Neuronal stem cell (in vitro differentiated cells): ENCODE data around the gene KIF1A.

Experiments used
- DNase-seq: peaks from one replicate; pipeline ENCODE4 v3.0.0-alpha.2; 2013; ENCODE audit warnings: low spot score
- H2AFZ ChIP-seq: one replicate; pipeline ENCODE4 v1.6.1; 2013; ENCODE audit warnings: mild to moderate bottlenecking, low read length, inconsistent platforms
- H2AK5ac ChIP-seq: 2 replicates; pipeline ENCODE4 v1.6.1; 2013; ENCODE audit warnings: low read depth, mild to moderate bottlenecking, inconsistent platforms, low read length, moderate library complexity, mixed read lengths
- H2BK120ac ChIP-seq: 2 replicates; pipeline ENCODE4 v1.6.1; 2013; ENCODE audit warnings: low read depth, mild to moderate bottlenecking, inconsistent platforms, low read length, moderate library complexity, mixed read lengths
- H2BK12ac ChIP-seq: one replicate; pipeline ENCODE4 v1.6.1; 2013; ENCODE audit warnings: low read length, inconsistent platforms
- H2BK15ac ChIP-seq: 2 replicates; pipeline ENCODE4 v1.6.1; 2013; ENCODE audit warnings: mild to moderate bottlenecking, low read length, inconsistent platforms, mixed read lengths
- H2BK5ac ChIP-seq: one replicate; pipeline ENCODE4 v1.6.1; 2013; ENCODE audit warnings: inconsistent platforms, mild to moderate bottlenecking, low read length, moderate library complexity
- H3K14ac ChIP-seq: one replicate; pipeline ENCODE4 v1.6.1; 2013; ENCODE audit warnings: low read length, inconsistent platforms
- H3K18ac ChIP-seq: 2 replicates; pipeline ENCODE4 v1.6.1; 2013; ENCODE audit warnings: low read length, inconsistent platforms
- H3K23ac ChIP-seq: 2 replicates; pipeline ENCODE4 v1.6.1; 2013; ENCODE audit warnings: low read depth, mild to moderate bottlenecking, mixed read lengths, low read length, inconsistent platforms; ENCODE audit not compliant: poor library complexity
- H3K27ac ChIP-seq: replicated peaks from 3 replicates; pipeline ENCODE4 v1.5.1; 2013; ENCODE audit warnings: low read length, inconsistent platforms
- H3K27me3 ChIP-seq, 3 experiments: 2 replicates each; pipeline ENCODE4 v1.6.1; 2013; ENCODE audit warnings: low read length in 3 of 3, mild to moderate bottlenecking in 2 of 3, inconsistent platforms in 1 of 3, low read depth in 1 of 3, mixed read lengths in 1 of 3, moderate library complexity in 1 of 3; ENCODE audit not compliant: control insufficient read depth in 3 of 3, insufficient read depth in 3 of 3
- H3K36me3 ChIP-seq, 2 donors: replicated peaks in 1 of 2; 2 replicates each; pipeline ENCODE4 v1.6.1; 2013; ENCODE audit warnings: low read length in 2 of 2; ENCODE audit not compliant: control insufficient read depth in 2 of 2, insufficient read depth in 2 of 2
- H3K4ac ChIP-seq: 2 replicates; pipeline ENCODE4 v1.6.1; 2013; ENCODE audit warnings: inconsistent platforms, mild to moderate bottlenecking, low read length, moderate library complexity
- H3K4me1 ChIP-seq, 2 donors: 1 replicate in 1 of 2; 2 replicates in 1 of 2; pipeline ENCODE4 v1.6.1; 2013; ENCODE audit warnings: low read length in 2 of 2, low read depth in 1 of 2; ENCODE audit not compliant: control insufficient read depth in 2 of 2, insufficient read depth in 1 of 2
- H3K4me2 ChIP-seq: one replicate; pipeline ENCODE4 v1.6.1; 2013; ENCODE audit warnings: mild to moderate bottlenecking, low read length, inconsistent platforms; ENCODE audit not compliant: insufficient read depth, poor library complexity, severe bottlenecking
- H3K4me3 ChIP-seq, 2 donors: 2 replicates each; pipeline ENCODE4 v1.5.1; 2013; ENCODE audit warnings: low read length in 2 of 2, mild to moderate bottlenecking in 2 of 2, inconsistent platforms in 1 of 2, moderate library complexity in 1 of 2
- H3K79me1 ChIP-seq: one replicate; pipeline ENCODE4 v1.6.1; 2013; ENCODE audit warnings: low read depth, mild to moderate bottlenecking, inconsistent platforms, low read length, moderate library complexity
- H3K9ac ChIP-seq: one replicate; pipeline ENCODE4 v1.6.1; 2013; ENCODE audit warnings: mild to moderate bottlenecking, low read depth, low read length, inconsistent platforms; ENCODE audit not compliant: poor library complexity
- H3K9me3 ChIP-seq, 2 donors: replicated peaks in 1 of 2; 2 replicates each; pipeline versions ENCODE3 to v1.6.1; 2013; ENCODE audit warnings: low read length in 2 of 2, mild to moderate bottlenecking in 2 of 2, inconsistent platforms in 1 of 2, low read depth in 1 of 2, mixed read lengths in 1 of 2, moderate library complexity in 1 of 2; ENCODE audit not compliant: control insufficient read depth in 2 of 2, insufficient read depth in 1 of 2
- H4K8ac ChIP-seq: one replicate; pipeline ENCODE4 v1.6.1; 2013; ENCODE audit warnings: low read depth, mild to moderate bottlenecking, inconsistent platforms, low read length, moderate library complexity
- H4K91ac ChIP-seq: one replicate; pipeline ENCODE4 v1.6.1; 2013; ENCODE audit warnings: low read length, low read depth, mild to moderate bottlenecking, inconsistent platforms; ENCODE audit not compliant: poor library complexity
- WGBS, 2 donors: extraction: QIAGEN DNeasy Blood & Tissue Kit; methylation state at CpG; one replicate each; pipeline ENCODE4 v1.1.7; 2013; ENCODE audit warnings: missing lambda C conversion rate in 2 of 2, mixed read lengths in 1 of 2; ENCODE audit not compliant: insufficient read length in 2 of 2, insufficient replicate concordance in 1 of 2; ENCODE audit errors: extremely low coverage in 2 of 2; 5-methylcytosine and 5-hydroxymethylcytosine counted together

Gene KIF1A

GRCh38 chr2:240836781-240837467 is 16.9 kb upstream of the KIF1A start:
- Histone ChIP-seq H2BK12ac (no peak overlapping the region), H2AK5ac (no peak overlapping the region), H3K79me1 (peaks cover 2% of the 10 kb centered on the region), H3K18ac (no peak overlapping the region), H2BK120ac (no peak overlapping the region), H3K4me1 (peaks cover 4 to 11% of the 10 kb centered on the region in 2 donors), H3K14ac (no peak overlapping the region), H3K9ac (no peak overlapping the region), H3K27ac (no peak overlapping the region), H3K4ac (no peak overlapping the region), H3K36me3 (no peaks in the 10 kb centered on the region), H3K4me2 (no peak overlapping the region), H3K4me3 (no peak overlapping the region), H3K23ac (no peak overlapping the region), H2BK15ac (no peak overlapping the region), H2AFZ (no peak overlapping the region), H3K9me3 (no peaks in the 10 kb centered on the region), H2BK5ac (no peak overlapping the region), H3K27me3 (peaks cover 0 to 26% (median 0%) of the 10 kb centered on the region in 3 experiments), H4K91ac (no peak overlapping the region), H4K8ac (no peak overlapping the region)
- no CpG with 5 or more reads among the region's 17 CpGs for WGBS, 2 donors
- no peak for DNase-seq

GRCh38 chr2:240835528-240835927 is 15.5 kb upstream of the KIF1A start:
- Histone ChIP-seq H3K9me3 (no peaks in the 10 kb centered on the region), H3K23ac (no peak overlapping the region), H3K14ac (no peak overlapping the region), H3K79me1 (peaks cover 2% of the 10 kb centered on the region), H3K27me3 (peaks cover 0 to 34% (median 7%) of the 10 kb centered on the region in 3 experiments), H3K18ac (no peak overlapping the region), H2BK12ac (no peak overlapping the region), H4K91ac (peak overlapping the region; percentile 42), H3K4me1 (peaks cover 8 to 15% of the 10 kb centered on the region in 2 donors), H3K4ac (no peak overlapping the region), H3K9ac (no peak overlapping the region), H2AK5ac (no peak overlapping the region), H3K27ac (no peak overlapping the region), H3K4me2 (no peak overlapping the region), H3K4me3 (no peak overlapping the region), H2BK120ac (no peak overlapping the region), H2AFZ (no peak overlapping the region), H4K8ac (no peak overlapping the region), H2BK5ac (no peak overlapping the region), H2BK15ac (no peak overlapping the region), H3K36me3 (no peaks in the 10 kb centered on the region)
- DNase-seq, result no peak
- no CpG with 5 or more reads among the region's 9 CpGs for WGBS, 2 donors

GRCh38 chr2:240834377-240834975 is 14.5 kb upstream of the KIF1A start:
- Histone ChIP-seq H3K27ac (no peak overlapping the region), H2BK15ac (no peak overlapping the region), H3K14ac (no peak overlapping the region), H3K36me3 (no peaks in the 10 kb centered on the region), H2BK12ac (no peak overlapping the region), H2AFZ (no peak overlapping the region), H2BK5ac (no peak overlapping the region), H3K4me1 (peaks cover 8 to 15% of the 10 kb centered on the region in 2 donors), H3K9me3 (no peaks in the 10 kb centered on the region), H3K27me3 (peaks cover 0 to 43% (median 13%) of the 10 kb centered on the region in 3 experiments), H4K8ac (no peak overlapping the region), H3K4me2 (no peak overlapping the region), H3K23ac (no peak overlapping the region), H2BK120ac (no peak overlapping the region), H4K91ac (no peak overlapping the region), H2AK5ac (no peak overlapping the region), H3K18ac (no peak overlapping the region), H3K9ac (no peak overlapping the region), H3K4ac (no peak overlapping the region), H3K4me3 (no peak overlapping the region), H3K79me1 (peaks cover 2% of the 10 kb centered on the region)
- DNase-seq, result no peak
- no CpG with 5 or more reads among the region's 6 CpGs for WGBS, 2 donors

- no peak overlapping the region for H3K9ac ChIP-seq
- peak overlapping the region; percentile 86 for H2AK5ac ChIP-seq
- H3K4ac ChIP-seq, result no peak overlapping the region
- H4K91ac ChIP-seq, result peak overlapping the region; percentile 43
- no peak overlapping the region for H3K18ac ChIP-seq
- no peak overlapping the region for H3K4me2 ChIP-seq
- no peak overlapping the region for H2BK15ac ChIP-seq
- DNase-seq, result no peak
- no CpG with 5 or more reads among the region's 8 CpGs for WGBS, 2 donors
- H2BK5ac ChIP-seq, result peak overlapping the region; percentile 35
- no peaks in the 10 kb centered on the region for H3K9me3 ChIP-seq
- H3K4me3 ChIP-seq, result no peak overlapping the region
- peaks cover 2% of the 10 kb centered on the region for H3K79me1 ChIP-seq
- H3K27me3 ChIP-seq, result peaks cover 0 to 47% (median 13%) of the 10 kb centered on the region in 3 experiments
- H4K8ac ChIP-seq, result no peak overlapping the region
- H2AFZ ChIP-seq, result no peak overlapping the region
- H2BK12ac ChIP-seq, result peak overlapping the region; percentile 82
- no peaks in the 10 kb centered on the region for H3K36me3 ChIP-seq
- H3K23ac ChIP-seq, result no peak overlapping the region
- no peak overlapping the region for H3K14ac ChIP-seq
- no peak overlapping the region for H2BK120ac ChIP-seq
- no peak overlapping the region for H3K27ac ChIP-seq
- peaks cover 8 to 15% of the 10 kb centered on the region in 2 donors for H3K4me1 ChIP-seq
These were observed 13.8 kb upstream of the KIF1A start for GRCh38 chr2:240833724-240834285.
